ENCODE data around the gene TSPAN16. TPM values are rescaled to one million over a fixed set of nuclear protein-coding genes. Genes with fewer than 3 reads are reported as not detected.

Gene TSPAN16
- total RNA-seq, 1 experiment from 2014 or later, result not detected

DNA sequence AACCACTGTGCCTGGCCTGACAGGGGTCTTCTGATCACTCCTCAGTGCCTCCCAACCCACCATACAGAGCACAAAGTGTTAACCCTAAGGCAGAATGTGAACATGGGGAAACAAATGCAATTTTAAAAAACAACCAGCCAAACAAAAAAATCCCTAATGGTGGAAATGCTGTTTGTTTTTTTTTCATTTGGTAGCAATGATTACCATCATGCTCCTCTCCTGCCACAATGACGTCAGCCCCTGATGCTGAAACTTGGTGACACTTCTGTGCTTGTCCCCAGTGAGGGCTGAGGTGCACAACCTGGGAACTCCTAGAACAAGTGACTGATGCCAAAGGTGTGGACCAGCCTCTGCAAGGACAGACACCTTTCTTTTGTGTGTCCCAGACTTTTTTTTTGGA lies 4.0 kb upstream of the TSPAN16 start:
- BruUV-seq (replicated peaks), result no TSS peak
- Mint-ChIP-seq H3K9me3 (ENCODE audit: low read depth, unreplicated experiment) (no peaks in the 10 kb centered on the region), H3K27ac (ENCODE audit: unreplicated experiment) (no peak overlapping the region), H3K27me3 (ENCODE audit: unreplicated experiment) (no peaks in the 10 kb centered on the region), H3K36me3 (ENCODE audit: insufficient read depth, unreplicated experiment) (peaks cover 6% of the 10 kb centered on the region), H3K4me3 (ENCODE audit: low read depth, unreplicated experiment) (no peak overlapping the region), H3K4me1 (ENCODE audit: low read depth, unreplicated experiment) (peaks cover 23% of the 10 kb centered on the region)
- intact Hi-C loops (cut with micrococcal nuclease; ENCODE audit: unreplicated experiment), result loop anchor here (5.0 to 10.0 kb wide), 2 partner anchors 90 to 153 kb away; partner anchors contain the start of gene EPOR
- TF ChIP-seq, protein P1, sequence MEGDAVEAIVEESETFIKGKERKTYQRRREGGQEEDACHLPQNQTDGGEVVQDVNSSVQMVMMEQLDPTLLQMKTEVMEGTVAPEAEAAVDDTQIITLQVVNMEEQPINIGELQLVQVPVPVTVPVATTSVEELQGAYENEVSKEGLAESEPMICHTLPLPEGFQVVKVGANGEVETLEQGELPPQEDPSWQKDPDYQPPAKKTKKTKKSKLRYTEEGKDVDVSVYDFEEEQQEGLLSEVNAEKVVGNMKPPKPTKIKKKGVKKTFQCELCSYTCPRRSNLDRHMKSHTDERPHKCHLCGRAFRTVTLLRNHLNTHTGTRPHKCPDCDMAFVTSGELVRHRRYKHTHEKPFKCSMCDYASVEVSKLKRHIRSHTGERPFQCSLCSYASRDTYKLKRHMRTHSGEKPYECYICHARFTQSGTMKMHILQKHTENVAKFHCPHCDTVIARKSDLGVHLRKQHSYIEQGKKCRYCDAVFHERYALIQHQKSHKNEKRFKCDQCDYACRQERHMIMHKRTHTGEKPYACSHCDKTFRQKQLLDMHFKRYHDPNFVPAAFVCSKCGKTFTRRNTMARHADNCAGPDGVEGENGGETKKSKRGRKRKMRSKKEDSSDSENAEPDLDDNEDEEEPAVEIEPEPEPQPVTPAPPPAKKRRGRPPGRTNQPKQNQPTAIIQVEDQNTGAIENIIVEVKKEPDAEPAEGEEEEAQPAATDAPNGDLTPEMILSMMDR (IDR thresholded peaks at IDR 0.05; ENCODE audit: unreplicated experiment), result no peak
- DNase-seq, result no peak
- CTCF ChIA-PET, result no interaction called here

DNA sequence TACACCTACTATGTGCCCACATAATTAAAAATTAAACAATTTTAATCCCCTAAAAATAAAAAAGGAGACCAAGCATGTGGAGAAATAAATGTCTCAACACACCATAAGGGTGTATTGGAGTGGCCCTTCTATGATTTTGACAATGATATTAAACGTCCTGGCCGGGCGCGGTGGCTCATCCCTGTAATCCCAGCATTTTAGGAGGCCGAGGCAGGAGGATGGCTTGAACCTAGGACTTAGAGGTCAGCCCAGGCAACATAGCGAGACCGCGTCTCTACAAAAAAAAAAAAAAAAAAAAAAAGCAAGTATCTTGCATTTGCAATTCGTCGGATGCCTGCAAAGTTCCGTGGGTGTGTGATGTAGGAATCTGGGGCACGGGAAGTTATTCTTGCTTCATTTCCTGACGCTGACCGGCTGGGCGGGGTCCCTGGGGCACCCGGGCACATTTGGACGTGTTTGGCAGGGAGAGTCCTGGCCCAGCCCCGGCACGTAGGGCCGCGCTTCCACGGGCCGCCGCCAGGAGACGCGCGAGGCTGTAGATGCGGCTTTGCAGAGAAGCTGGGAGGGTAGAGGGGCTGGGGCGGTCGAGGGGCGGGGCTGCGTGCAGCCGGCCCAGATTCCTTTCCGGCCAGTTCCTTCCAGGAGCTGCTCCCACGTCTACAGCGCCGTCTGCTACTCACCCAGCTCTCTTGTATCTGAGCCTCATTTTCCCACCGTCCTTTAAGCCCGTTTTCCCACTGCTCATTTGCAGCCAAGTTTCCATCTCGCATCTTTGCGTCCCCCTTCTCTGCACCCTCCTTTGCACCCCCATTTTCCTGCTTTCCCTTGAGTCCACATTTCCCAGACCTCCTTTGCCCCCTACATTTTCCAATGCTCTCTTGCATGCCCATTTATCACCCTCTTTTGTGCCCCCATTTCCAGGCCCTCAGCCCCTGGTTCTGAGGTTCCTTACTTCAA lies 2.2 kb upstream of the TSPAN16 start:
- intact Hi-C loops (cut with micrococcal nuclease; ENCODE audit: unreplicated experiment), result loop anchor here (5.0 to 10.0 kb wide), 2 partner anchors 89 to 151 kb away; partner anchors contain the start of gene EPOR
- no peak overlapping the region for H3K27ac Mint-ChIP-seq (ENCODE audit: unreplicated experiment)
- H3K4me3 Mint-ChIP-seq (ENCODE audit: low read depth, unreplicated experiment), result peak overlapping the region; percentile 51
- peaks cover 23% of the 10 kb centered on the region for H3K4me1 Mint-ChIP-seq (ENCODE audit: low read depth, unreplicated experiment)
- H3K27me3 Mint-ChIP-seq (ENCODE audit: unreplicated experiment), result no peaks in the 10 kb centered on the region
- H3K9me3 Mint-ChIP-seq (ENCODE audit: low read depth, unreplicated experiment), result no peaks in the 10 kb centered on the region
- BruUV-seq (replicated peaks), result no TSS peak
- DNase-seq, result peak; percentile 94
- peaks cover 6% of the 10 kb centered on the region for H3K36me3 Mint-ChIP-seq (ENCODE audit: insufficient read depth, unreplicated experiment)
- TF ChIP-seq, protein P1 (IDR thresholded peaks at IDR 0.05; ENCODE audit: unreplicated experiment), result peak; percentile 81
- CTCF ChIA-PET, result interaction anchor here (0.6 to 1.1 kb wide), 19 partner anchors 21 to 1998 kb away, joined by 3 to 18 read pairs (median 5); partner anchors contain the start of genes CCDC159, ODAD3, PRKCSH and RAB3D

DNA sequence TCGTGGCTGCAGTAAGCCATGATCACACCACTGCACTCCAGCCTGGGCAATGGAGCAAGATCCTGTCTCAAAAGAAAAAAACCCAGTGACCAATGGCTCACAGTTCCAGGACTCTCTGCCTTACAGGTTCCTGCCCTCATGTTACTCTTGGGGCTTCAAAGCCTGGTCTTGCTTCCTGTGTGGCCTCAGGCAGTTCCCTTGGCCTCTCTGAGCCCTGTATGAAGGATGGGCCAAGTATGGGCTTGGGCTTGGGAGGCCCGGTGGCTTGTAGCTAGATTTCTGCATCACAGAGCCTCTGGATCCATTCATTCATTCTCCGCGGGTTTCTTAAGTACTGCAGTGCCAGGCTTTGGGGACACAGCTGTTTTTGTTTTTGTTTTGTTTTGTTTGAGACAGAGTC lies 780 bp upstream of the TSPAN16 start:
- intact Hi-C loops (cut with micrococcal nuclease; ENCODE audit: unreplicated experiment), result loop anchor here (1.0 to 10.0 kb wide), 2 partner anchors 49 to 150 kb away; no protein-coding TSS in a partner anchor
- Mint-ChIP-seq H3K27ac (ENCODE audit: unreplicated experiment) (no peak overlapping the region), H3K4me3 (ENCODE audit: low read depth, unreplicated experiment) (no peak overlapping the region), H3K36me3 (ENCODE audit: insufficient read depth, unreplicated experiment) (peaks cover 6% of the 10 kb centered on the region), H3K4me1 (ENCODE audit: low read depth, unreplicated experiment) (peaks cover 23% of the 10 kb centered on the region), H3K27me3 (ENCODE audit: unreplicated experiment) (no peaks in the 10 kb centered on the region), H3K9me3 (ENCODE audit: low read depth, unreplicated experiment) (no peaks in the 10 kb centered on the region)
- no peak for DNase-seq
- BruUV-seq (replicated peaks), result no TSS peak
- CTCF ChIA-PET, result interaction anchor here (0.7 kb wide), 1 partner anchor 173 kb away, joined by 4 read pairs; no protein-coding TSS in a partner anchor
- TF ChIP-seq, protein P1 (IDR thresholded peaks at IDR 0.05; ENCODE audit: unreplicated experiment), result no peak

DNA sequence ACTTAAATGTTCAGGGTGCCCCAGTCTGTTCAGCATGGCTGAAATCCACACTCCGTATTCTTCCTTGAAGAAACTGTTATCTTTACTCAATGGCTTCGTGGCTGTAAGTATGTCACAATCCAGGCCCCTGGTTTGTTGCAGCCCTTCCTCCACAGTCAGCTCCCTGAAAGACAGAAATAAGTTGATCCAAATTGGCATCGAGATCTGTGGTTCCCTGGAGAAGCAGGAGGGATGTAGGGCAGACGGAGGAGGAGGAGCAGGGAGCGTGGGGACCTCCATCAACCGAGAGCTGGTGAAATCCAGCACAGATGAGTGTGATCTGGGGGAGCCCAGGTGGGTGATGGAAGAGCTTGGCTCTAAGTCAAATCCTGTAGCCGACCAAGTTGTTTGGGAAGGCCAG lies 304 bp downstream of the TSPAN16 start:
- Mint-ChIP-seq H3K27me3 (ENCODE audit: unreplicated experiment) (no peaks in the 10 kb centered on the region), H3K36me3 (ENCODE audit: insufficient read depth, unreplicated experiment) (peaks cover 6% of the 10 kb centered on the region), H3K27ac (ENCODE audit: unreplicated experiment) (no peak overlapping the region), H3K4me1 (ENCODE audit: low read depth, unreplicated experiment) (peaks cover 23% of the 10 kb centered on the region), H3K4me3 (ENCODE audit: low read depth, unreplicated experiment) (no peak overlapping the region), H3K9me3 (ENCODE audit: low read depth, unreplicated experiment) (no peaks in the 10 kb centered on the region)
- TF ChIP-seq, protein P1 (IDR thresholded peaks at IDR 0.05; ENCODE audit: unreplicated experiment), result no peak
- BruUV-seq (replicated peaks), result no TSS peak
- CTCF ChIA-PET, result interaction anchor here (1.8 kb wide), 1 partner anchor 79 kb away, joined by 5 read pairs; the partner anchor contains the start of gene SWSAP1
- DNase-seq, result no peak
- intact Hi-C loops (cut with micrococcal nuclease; ENCODE audit: unreplicated experiment), result loop anchor here (10.0 kb wide), 1 partner anchor 149 kb away; no protein-coding TSS in a partner anchor

All from Calu3 (cell line).